ENCODE measurements around the gene UPK3A. TPM values are rescaled to one million over a fixed set of nuclear protein-coding genes. Genes with fewer than 3 reads are reported as not detected.

The UPK3A gene
- total and polyA plus RNA-seq, 2 of the 13 experiments (the other 11 are each of a cell fraction or from before 2014, with no cell fraction given), result 10.5 to 13.8 TPM

GRCh38 chr22:45268958-45269844, 15.5 kb upstream of the UPK3A start (continued):
- TF ChIP-seq, protein P1, sequence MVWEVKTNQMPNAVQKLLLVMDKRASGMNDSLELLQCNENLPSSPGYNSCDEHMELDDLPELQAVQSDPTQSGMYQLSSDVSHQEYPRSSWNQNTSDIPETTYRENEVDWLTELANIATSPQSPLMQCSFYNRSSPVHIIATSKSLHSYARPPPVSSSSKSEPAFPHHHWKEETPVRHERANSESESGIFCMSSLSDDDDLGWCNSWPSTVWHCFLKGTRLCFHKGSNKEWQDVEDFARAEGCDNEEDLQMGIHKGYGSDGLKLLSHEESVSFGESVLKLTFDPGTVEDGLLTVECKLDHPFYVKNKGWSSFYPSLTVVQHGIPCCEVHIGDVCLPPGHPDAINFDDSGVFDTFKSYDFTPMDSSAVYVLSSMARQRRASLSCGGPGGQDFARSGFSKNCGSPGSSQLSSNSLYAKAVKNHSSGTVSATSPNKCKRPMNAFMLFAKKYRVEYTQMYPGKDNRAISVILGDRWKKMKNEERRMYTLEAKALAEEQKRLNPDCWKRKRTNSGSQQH (CRISPR knock-in tag; IDR thresholded peaks at IDR 0.05; ENCODE audit: low read depth), result peak; percentile 59; the same call in 1 of the 2 replicates
- TF ChIP-seq UBTF (CRISPR knock-in tag; IDR thresholded peaks at IDR 0.05), result peak; percentile 56
- TF ChIP-seq YEATS4 (CRISPR knock-in tag; IDR thresholded peaks at IDR 0.05; ENCODE audit: borderline replicate concordance), result peak; percentile 1; the same call in 1 of the 2 replicates
- no peak for TF ChIP-seq ZNF781 (CRISPR knock-in tag; IDR thresholded peaks at IDR 0.05; ENCODE audit: borderline replicate concordance, not compliant biosample characterization)
- peak; percentile 10; the same call in 1 of the 2 replicates for TF ChIP-seq ZNF263 (CRISPR knock-in tag; IDR thresholded peaks at IDR 0.05)
- TF ChIP-seq ZNF383 (CRISPR knock-in tag; IDR thresholded peaks at IDR 0.05; ENCODE audit: borderline replicate concordance), result no peak
- no peak for TF ChIP-seq ZNF431 (CRISPR knock-in tag; IDR thresholded peaks at IDR 0.05; ENCODE audit: borderline replicate concordance, low read depth)
- TF ChIP-seq RBM39 (IDR thresholded peaks at IDR 0.05; ENCODE audit: low read depth, low read length, poor library complexity, severe bottlenecking), result peak; percentile 42
- TF ChIP-seq ZNF207 (IDR thresholded peaks at IDR 0.05; ENCODE audit: borderline replicate concordance), result no peak
- no peak for TF ChIP-seq SP1 (IDR thresholded peaks at IDR 0.05)
- peak; percentile 92 for TF ChIP-seq SP1 (CRISPR knock-in tag; IDR thresholded peaks at IDR 0.05)
- no peak for TF ChIP-seq PAF1 (CRISPR knock-in tag; IDR thresholded peaks at IDR 0.05)
- no peak for TF ChIP-seq ZNF556 (CRISPR knock-in tag; IDR thresholded peaks at IDR 0.05; ENCODE audit: borderline replicate concordance)
- TF ChIP-seq ZBTB7A (CRISPR knock-in tag; IDR thresholded peaks at IDR 0.05), result peak; percentile 93
- peak; percentile 41; the same call in 1 of the 2 replicates for TF ChIP-seq GATA4 (IDR thresholded peaks at IDR 0.05; ENCODE audit: borderline replicate concordance, low read depth)
- TF ChIP-seq ETV6 (CRISPR knock-in tag; conservative IDR thresholded peaks at IDR 0.05), result no peak
- no peak for TF ChIP-seq ZNF850 (CRISPR knock-in tag; conservative IDR thresholded peaks at IDR 0.05)
- no peak for TF ChIP-seq HOXD1 (CRISPR knock-in tag; IDR thresholded peaks at IDR 0.05)
- TF ChIP-seq NR3C1 (CRISPR knock-in tag; IDR thresholded peaks at IDR 0.05), result no peak
- TF ChIP-seq POGZ (CRISPR knock-in tag; IDR thresholded peaks at IDR 0.05), result 0 out of 2 replicates have a peak, but pooled peaks have one; percentile 9
- 0 out of 2 replicates have a peak, but pooled peaks have one; percentile 34 for TF ChIP-seq ZNF292 (CRISPR knock-in tag; IDR thresholded peaks at IDR 0.05; ENCODE audit: borderline replicate concordance, low read depth)
- TF ChIP-seq THAP11 (CRISPR knock-in tag; IDR thresholded peaks at IDR 0.05), result peak; percentile 47; the same call in 1 of the 2 replicates
- TF ChIP-seq KDM3A (CRISPR knock-in tag; IDR thresholded peaks at IDR 0.05; ENCODE audit: low read depth), result no peak; the same call in 1 of the 2 replicates
- TF ChIP-seq KLF16 (CRISPR knock-in tag; IDR thresholded peaks at IDR 0.05), result peak in 1 of 2 experiments; percentile 40; a peak in 1 of 4 replicates
